Neural progenitor cell (in vitro differentiated cells): ENCODE data around the gene FBLN5. TPM values are rescaled to one million over a fixed set of nuclear protein-coding genes. Genes with fewer than 3 reads are reported as not detected.
"Not testable (repeated sequence)": the region's sequence is repeated elsewhere in the genome, so short reads cannot be mapped to it uniquely, and the experiment has no call there.

ENCODE experiments used
- DNase-seq: peaks from one replicate; pipeline ENCODE4 v3.0.0-alpha.2; 2016; ENCODE audit warnings: low spot score
- H2AFZ ChIP-seq: fragments of 200-600 bp; sonication (generic); replicated peaks from 2 replicates; pipeline ENCODE4 v1.6.1; 2016; ENCODE audit warnings: antibody characterized with exemption
- H3F3A ChIP-seq: fragments of 200-600 bp; sonication (generic); 2 replicates; pipeline ENCODE4 v1.6.1; 2016; ENCODE audit warnings: antibody characterized with exemption, low read depth
- H3K27ac ChIP-seq: fragments of 200-600 bp; sonication (generic); 2 replicates; pipeline ENCODE4 v1.5.1; 2016; ENCODE audit warnings: mild to moderate bottlenecking
- H3K27me3 ChIP-seq: fragments of 200-600 bp; sonication (generic); 2 replicates; pipeline ENCODE4 v1.6.1; 2016; ENCODE audit warnings: mild to moderate bottlenecking, moderate library complexity
- H3K36me3 ChIP-seq: fragments of 200-600 bp; sonication (generic); 2 replicates; pipeline ENCODE4 v1.5.1; 2016
- H3K4me1 ChIP-seq: fragments of 200-600 bp; sonication (generic); 2 replicates; pipeline ENCODE4 v1.6.1; 2016; ENCODE audit warnings: mixed run types
- H3K4me2 ChIP-seq: fragments of 200-600 bp; sonication (generic); 2 replicates; pipeline ENCODE4 v1.6.1; 2016
- H3K4me3 ChIP-seq: fragments of 200-600 bp; sonication (generic); 2 replicates; pipeline ENCODE4 v1.5.1; 2016
- H3K79me2 ChIP-seq: fragments of 200-600 bp; sonication (generic); 2 replicates; pipeline ENCODE4 v1.6.1; 2016; ENCODE audit warnings: low read depth
- H3K9ac ChIP-seq: fragments of 200-600 bp; sonication (generic); 2 replicates; pipeline ENCODE4 v1.6.1; 2016
- H3K9me3 ChIP-seq: fragments of 200-600 bp; sonication (generic); 2 replicates; pipeline ENCODE4 v1.5.1; 2016; ENCODE audit warnings: low read depth
- H4K20me1 ChIP-seq: fragments of 200-600 bp; sonication (generic); 2 replicates; pipeline ENCODE4 v1.6.1; 2016; ENCODE audit warnings: low read depth
- H3K27ac Mint-ChIP-seq: 3 replicates; pipeline ENCODE4 v1.8.0; 2021; ENCODE audit warnings: mixed read lengths
- H3K27me3 Mint-ChIP-seq: 2 replicates; pipeline ENCODE4 v1.8.0; 2022; ENCODE audit warnings: low read depth, mild to moderate bottlenecking, inconsistent platforms, moderate library complexity, mixed read lengths; ENCODE audit not compliant: insufficient read depth
- H3K36me3 Mint-ChIP-seq: 3 replicates; pipeline ENCODE4 v1.8.0; 2021; ENCODE audit warnings: mixed read lengths
- H3K4me1 Mint-ChIP-seq: 3 replicates; pipeline ENCODE4 v1.8.0; 2021; ENCODE audit warnings: mixed read lengths
- H3K4me3 Mint-ChIP-seq: 3 replicates; pipeline ENCODE4 v1.8.0; 2021; ENCODE audit warnings: mild to moderate bottlenecking, moderate library complexity, mixed read lengths
- H3K9me3 Mint-ChIP-seq: 3 replicates; pipeline ENCODE4 v1.8.0; 2020; ENCODE audit warnings: mixed read lengths
- CTCF ChIP-seq: fragments of 200-600 bp; sonication (generic); IDR thresholded peaks from 2 replicates; pipeline ENCODE4 v1.5.1; 2017; ENCODE audit warnings: antibody characterized with exemption, mild to moderate bottlenecking
- EZH2 ChIP-seq: fragments of 200-600 bp; sonication (generic); IDR thresholded peaks from 2 replicates; pipeline ENCODE4 v1.6.1; 2017; ENCODE audit warnings: antibody characterized with exemption, mild to moderate bottlenecking, moderate library complexity
- EZH2phosphoT487 ChIP-seq: fragments of 200-600 bp; sonication (generic); IDR thresholded peaks from 2 replicates; pipeline ENCODE4 v1.6.1; 2017; ENCODE audit warnings: antibody characterized with exemption
- total RNA-seq: library from RNA; depleted of rRNA; stranded (reverse); fragments of >200 nt; gene quantifications from 2 replicates; pipeline ENCODE4 v1.2.3, GENCODE V29; 2015; ENCODE audit warnings: low replicate concordance

FBLN5 gene
- total RNA-seq, 1 donor from 2014 or later = not detected

GRCh38 chr14:91851563-91851962, 95.9 kb downstream of the FBLN5 start:
- no peaks in the 10 kb centered on the region for H3K27me3 ChIP-seq
- H3K9me3 Mint-ChIP-seq = no peaks in the 10 kb centered on the region
- no peak overlapping the region for H3K27ac ChIP-seq

GRCh38 chr14:91848504-91849001, 98.9 kb downstream of the FBLN5 start:
- H2AFZ ChIP-seq = no peak overlapping the region
- Mint-ChIP-seq H3K9me3 (no peaks in the 10 kb centered on the region), H3K36me3 (no peaks in the 10 kb centered on the region), H3K27ac (no peak overlapping the region), H3K4me3 (no peak overlapping the region), H3K4me1 (no peaks in the 10 kb centered on the region), H3K27me3 (no peaks in the 10 kb centered on the region)
- no peak for DNase-seq
- H3F3A ChIP-seq = no peaks in the 10 kb centered on the region
- no peak overlapping the region for H3K9ac ChIP-seq
- no peak overlapping the region for H3K27ac ChIP-seq
- no peak overlapping the region for H3K4me2 ChIP-seq
- H3K27me3 ChIP-seq = no peaks in the 10 kb centered on the region
- TF ChIP-seq EZH2 = no peak
- no peak overlapping the region for H3K4me3 ChIP-seq
- no peaks in the 10 kb centered on the region for H3K36me3 ChIP-seq
- H3K79me2 ChIP-seq = no peaks in the 10 kb centered on the region
- H3K4me1 ChIP-seq = no peaks in the 10 kb centered on the region
- H4K20me1 ChIP-seq = no peaks in the 10 kb centered on the region
- H3K9me3 ChIP-seq = no peaks in the 10 kb centered on the region

More at GRCh38 chr14:91851563-91851962, 95.9 kb downstream of the FBLN5 start:
- peaks cover 5% of the 10 kb centered on the region for H3K4me1 ChIP-seq
- H3K4me3 ChIP-seq = no peak overlapping the region
- Mint-ChIP-seq H3K4me1 (no peaks in the 10 kb centered on the region), H3K27ac (no peak overlapping the region), H3K36me3 (no peaks in the 10 kb centered on the region), H3K27me3 (peaks cover 2% of the 10 kb centered on the region), H3K4me3 (no peak overlapping the region)
- H3F3A ChIP-seq = no peaks in the 10 kb centered on the region
- H3K4me2 ChIP-seq = no peak overlapping the region
- no peak for DNase-seq
- no peak overlapping the region for H3K9ac ChIP-seq
- TF ChIP-seq CTCF = no peak
- TF ChIP-seq EZH2 = no peak
- no peak for TF ChIP-seq EZH2phosphoT487
- H4K20me1 ChIP-seq = no peaks in the 10 kb centered on the region
- H3K9me3 ChIP-seq = no peaks in the 10 kb centered on the region
- H3K79me2 ChIP-seq = no peaks in the 10 kb centered on the region
- no peaks in the 10 kb centered on the region for H3K36me3 ChIP-seq
- H2AFZ ChIP-seq = no peak overlapping the region

- no peak overlapping the region for H3K4me3 Mint-ChIP-seq
- no peaks in the 10 kb centered on the region for H3K9me3 Mint-ChIP-seq
- Histone ChIP-seq H4K20me1 (no peaks in the 10 kb centered on the region), H3K4me3 (no peak overlapping the region), H3K27me3 (no peaks in the 10 kb centered on the region), H3F3A (no peaks in the 10 kb centered on the region), H3K9me3 (no peaks in the 10 kb centered on the region), H3K36me3 (no peaks in the 10 kb centered on the region), H3K27ac (no peak overlapping the region), H3K4me2 (no peak overlapping the region), H3K9ac (no peak overlapping the region), H2AFZ (no peak overlapping the region), H3K79me2 (no peaks in the 10 kb centered on the region), H3K4me1 (no peaks in the 10 kb centered on the region)
- DNase-seq = no peak
- no peaks in the 10 kb centered on the region for H3K36me3 Mint-ChIP-seq
- TF ChIP-seq EZH2phosphoT487 = no peak
- no peak for TF ChIP-seq EZH2
- TF ChIP-seq CTCF = no peak
- no peaks in the 10 kb centered on the region for H3K27me3 Mint-ChIP-seq
- no peak overlapping the region for H3K27ac Mint-ChIP-seq
- no peaks in the 10 kb centered on the region for H3K4me1 Mint-ChIP-seq
Observed at GRCh38 chr14:91847693-91848092, 99.8 kb downstream of the FBLN5 start.

GRCh38 chr14:91845652-91846051, 101.8 kb downstream of the FBLN5 start:
- Histone ChIP-seq H3K9me3 (no peaks in the 10 kb centered on the region), H3K4me1 (no peaks in the 10 kb centered on the region), H2AFZ (no peak overlapping the region), H3K4me2 (no peak overlapping the region), H3K9ac (no peak overlapping the region), H3K27me3 (no peaks in the 10 kb centered on the region), H3K36me3 (no peaks in the 10 kb centered on the region), H4K20me1 (no peaks in the 10 kb centered on the region), H3K27ac (no peak overlapping the region), H3K4me3 (no peak overlapping the region), H3K79me2 (no peaks in the 10 kb centered on the region), H3F3A (no peaks in the 10 kb centered on the region)
- no peak for DNase-seq
- Mint-ChIP-seq H3K4me3 (no peak overlapping the region), H3K36me3 (no peaks in the 10 kb centered on the region), H3K9me3 (no peaks in the 10 kb centered on the region), H3K27ac (no peak overlapping the region), H3K4me1 (no peaks in the 10 kb centered on the region), H3K27me3 (peaks cover 7% of the 10 kb centered on the region)
- TF ChIP-seq CTCF (no peak), EZH2 (no peak), EZH2phosphoT487 (no peak)

- not testable (repeated sequence) for H3K9ac ChIP-seq, H3K79me2 ChIP-seq, DNase-seq, H3K4me2 ChIP-seq, H3K27ac Mint-ChIP-seq, H4K20me1 ChIP-seq, H3K27me3 ChIP-seq, H3K4me3 ChIP-seq, H3K27ac ChIP-seq, H3K9me3 ChIP-seq, H3K4me1 Mint-ChIP-seq, H3K4me1 ChIP-seq, H3K36me3 Mint-ChIP-seq, H2AFZ ChIP-seq, H3K4me3 Mint-ChIP-seq, H3F3A ChIP-seq, H3K36me3 ChIP-seq, H3K9me3 Mint-ChIP-seq, H3K27me3 Mint-ChIP-seq
Observed at GRCh38 chr14:91845056-91845455, 102.4 kb downstream of the FBLN5 start.
